Thyroid gland (tissue), 4 donors: Measurements from ENCODE around the gene HTT-AS. TPM values are rescaled to one million over a fixed set of nuclear protein-coding genes. Genes with fewer than 3 reads are reported as not detected.
"Not testable (repeated sequence)": the region's sequence is repeated elsewhere in the genome, so short reads cannot be mapped to it uniquely, and the experiment has no call there.

Source experiments
- DNase-seq, 2 donors: peaks; one replicate each; pipeline ENCODE4 v3.0.0-alpha.2; 2019
- H3K27ac ChIP-seq, 3 donors: fragments of 200-600 bp; sonication (generic); 1 replicate in 2 of 3; 2 replicates in 1 of 3; pipeline ENCODE4 v1.5.1; 2016 to 2019; ENCODE audit warnings: mild to moderate bottlenecking in 1 of 3, moderate library complexity in 1 of 3
- H3K27me3 ChIP-seq: fragments of 200-600 bp; sonication (generic); one replicate; pipeline ENCODE4 v1.5.1; 2019
- H3K36me3 ChIP-seq, 2 donors: fragments of 200-600 bp; sonication (generic); one replicate each; pipeline ENCODE4 v1.5.1; 2016 to 2019
- H3K4me1 ChIP-seq, 2 donors: fragments of 200-600 bp; sonication (generic); one replicate each; pipeline ENCODE4 v1.5.1; 2017 to 2019
- H3K4me3 ChIP-seq, 3 donors: fragments of 200-600 bp; sonication (generic); replicated peaks in 1 of 3; 1 replicate in 2 of 3; 2 replicates in 1 of 3; pipeline ENCODE4 v1.5.1; 2016; ENCODE audit warnings: mild to moderate bottlenecking in 1 of 3
- H3K9me3 ChIP-seq: fragments of 200-600 bp; sonication (generic); one replicate; pipeline ENCODE4 v1.5.1; 2017
- POLR2A ChIP-seq, 2 donors: fragments of 450-650 bp; IDR thresholded peaks; one replicate each; pipeline ENCODE4 v1.6.1; 2017; ENCODE audit warnings: antibody characterized with exemption in 2 of 2, mild to moderate bottlenecking in 2 of 2, moderate library complexity in 1 of 2
- WGBS, 2 donors: methylation state at CpG; one replicate each; pipeline ENCODE4 v1.1.5; 2017; 5-methylcytosine and 5-hydroxymethylcytosine counted together
- intact Hi-C: fragments of 100-400 bp; cut with DNase I; formaldehyde crosslinking; loops from one replicate; pipeline ENCODE4 v1.15.1; 2023
- total RNA-seq, 4 donors: library from RNA; depleted of rRNA; stranded (reverse); fragments of >200 nt; gene quantifications; one replicate each; pipeline ENCODE4 v1.2.3, GENCODE V29; 2016
- TF ChIP-seq, protein P1 (sequence below), 6 experiments: fragments of 200-600 bp in 3 of 6; fragments of 450-650 bp in 3 of 6; sonication (generic) in 3 of 6; IDR thresholded peaks; one replicate each; pipeline ENCODE4 v1.5.1; 2016 to 2019; ENCODE audit warnings: antibody characterized with exemption in 6 of 6, mild to moderate bottlenecking in 2 of 6, inconsistent platforms in 1 of 6, moderate library complexity in 1 of 6

Gene HTT-AS
- total RNA-seq, 4 donors from 2014 or later, result not detected

- intact Hi-C loops, result no loop called here
- no peak overlapping the region for H3K4me3 ChIP-seq
- H3K36me3 ChIP-seq, result peaks cover 0 to 2% of the 10 kb centered on the region in 2 donors
- DNase-seq, result no peak
- H3K27ac ChIP-seq, result peak overlapping the region; percentile 59 to 82 (median 75)
- H3K27me3 ChIP-seq, result no peaks in the 10 kb centered on the region
- H3K9me3 ChIP-seq, result no peaks in the 10 kb centered on the region
- 82 to 83% methylated on average over 5 of the region's 5 CpGs for WGBS, 2 donors
- TF ChIP-seq POLR2A (IDR thresholded peaks at IDR 0.05), result no peak
- TF ChIP-seq, protein P1, sequence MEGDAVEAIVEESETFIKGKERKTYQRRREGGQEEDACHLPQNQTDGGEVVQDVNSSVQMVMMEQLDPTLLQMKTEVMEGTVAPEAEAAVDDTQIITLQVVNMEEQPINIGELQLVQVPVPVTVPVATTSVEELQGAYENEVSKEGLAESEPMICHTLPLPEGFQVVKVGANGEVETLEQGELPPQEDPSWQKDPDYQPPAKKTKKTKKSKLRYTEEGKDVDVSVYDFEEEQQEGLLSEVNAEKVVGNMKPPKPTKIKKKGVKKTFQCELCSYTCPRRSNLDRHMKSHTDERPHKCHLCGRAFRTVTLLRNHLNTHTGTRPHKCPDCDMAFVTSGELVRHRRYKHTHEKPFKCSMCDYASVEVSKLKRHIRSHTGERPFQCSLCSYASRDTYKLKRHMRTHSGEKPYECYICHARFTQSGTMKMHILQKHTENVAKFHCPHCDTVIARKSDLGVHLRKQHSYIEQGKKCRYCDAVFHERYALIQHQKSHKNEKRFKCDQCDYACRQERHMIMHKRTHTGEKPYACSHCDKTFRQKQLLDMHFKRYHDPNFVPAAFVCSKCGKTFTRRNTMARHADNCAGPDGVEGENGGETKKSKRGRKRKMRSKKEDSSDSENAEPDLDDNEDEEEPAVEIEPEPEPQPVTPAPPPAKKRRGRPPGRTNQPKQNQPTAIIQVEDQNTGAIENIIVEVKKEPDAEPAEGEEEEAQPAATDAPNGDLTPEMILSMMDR (IDR thresholded peaks at IDR 0.05), result no peak
- H3K4me1 ChIP-seq, result peaks cover 28 to 48% of the 10 kb centered on the region in 2 donors
Observed at GRCh38 chr4:3107271-3107670, 32.9 kb upstream of the HTT-AS start.

GRCh38 chr4:3106339-3107186 lies 32.2 kb upstream of the HTT-AS start:
- Histone ChIP-seq H3K4me1 (peaks cover 21 to 41% of the 10 kb centered on the region in 2 donors), H3K36me3 (peaks cover 0 to 2% of the 10 kb centered on the region in 2 donors), H3K4me3 (no peak overlapping the region), H3K9me3 (no peaks in the 10 kb centered on the region), H3K27ac (peak overlapping the region; percentile 48 to 82 (median 75)), H3K27me3 (no peaks in the 10 kb centered on the region)
- DNase-seq, result peak; percentile 86 to 91
- WGBS, 2 donors, result 9% methylated on average over 7 of the region's 7 CpGs
- TF ChIP-seq POLR2A (IDR thresholded peaks at IDR 0.05), result no peak
- TF ChIP-seq, protein P1 (IDR thresholded peaks at IDR 0.05), result peak; percentile 87 to 99 (median 96)
- intact Hi-C loops, result no loop called here

DNA sequence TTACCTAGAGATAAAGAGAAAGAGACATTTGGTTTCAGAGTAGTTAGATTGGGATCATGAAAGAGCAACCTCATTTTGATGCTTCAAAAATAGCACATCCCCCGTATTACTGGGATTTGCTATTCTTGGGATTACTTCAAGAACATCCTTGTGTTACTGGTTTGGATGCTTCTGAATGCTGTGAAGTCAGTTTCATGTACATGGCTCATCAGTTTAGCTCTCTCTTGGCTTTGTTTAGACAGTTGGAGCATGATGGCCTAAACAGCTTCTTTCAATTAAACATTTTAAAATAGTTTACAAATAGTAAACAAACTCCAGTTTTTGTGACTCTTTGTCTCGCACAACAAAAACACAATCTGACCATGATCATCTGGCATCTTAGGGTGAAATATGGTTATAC lies 24.0 kb upstream of the HTT-AS start:
- Histone ChIP-seq H3K4me1 (no peaks in the 10 kb centered on the region), H3K27me3 (no peaks in the 10 kb centered on the region), H3K27ac (no peak overlapping the region), H3K9me3 (no peaks in the 10 kb centered on the region), H3K4me3 (no peak overlapping the region), H3K36me3 (peaks cover 0 to 2% of the 10 kb centered on the region in 2 donors)
- DNase-seq, result no peak
- TF ChIP-seq POLR2A (IDR thresholded peaks at IDR 0.05), result no peak
- TF ChIP-seq, protein P1 (IDR thresholded peaks at IDR 0.05), result no peak
- 75 to 77% methylated on average over 2 of the region's 2 CpGs for WGBS, 2 donors
- intact Hi-C loops, result no loop called here

DNA sequence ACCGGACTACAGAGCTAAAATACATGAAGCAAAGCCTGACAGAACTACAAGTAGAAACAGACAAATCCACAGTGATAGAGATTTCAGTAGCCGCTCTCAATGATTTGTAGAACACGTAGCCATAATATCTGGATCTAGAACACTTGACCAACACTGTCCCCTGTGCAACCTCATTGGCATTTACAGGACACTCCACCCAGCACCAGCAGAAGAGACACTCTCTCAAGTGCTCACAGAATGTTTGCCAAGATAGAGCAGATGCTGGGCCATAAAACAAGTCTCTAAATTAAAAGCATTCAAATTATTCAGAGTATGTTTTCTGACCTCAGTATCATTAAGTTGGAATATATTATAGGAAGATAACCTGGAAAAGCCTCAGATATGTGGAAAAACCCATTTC lies 21.9 kb upstream of the HTT-AS start:
- WGBS, 2 donors, result 97 to 100% methylated on average over 3 of the region's 3 CpGs
- no peaks in the 10 kb centered on the region for H3K27me3 ChIP-seq
- H3K36me3 ChIP-seq, result peaks cover 0 to 2% of the 10 kb centered on the region in 2 donors
- H3K4me1 ChIP-seq, result no peaks in the 10 kb centered on the region
- TF ChIP-seq POLR2A (IDR thresholded peaks at IDR 0.05), result no peak
- TF ChIP-seq, protein P1 (IDR thresholded peaks at IDR 0.05), result no peak
- H3K27ac ChIP-seq, result no peak overlapping the region
- H3K9me3 ChIP-seq, result no peaks in the 10 kb centered on the region
- no peak for DNase-seq
- intact Hi-C loops, result no loop called here
- no peak overlapping the region for H3K4me3 ChIP-seq

DNA sequence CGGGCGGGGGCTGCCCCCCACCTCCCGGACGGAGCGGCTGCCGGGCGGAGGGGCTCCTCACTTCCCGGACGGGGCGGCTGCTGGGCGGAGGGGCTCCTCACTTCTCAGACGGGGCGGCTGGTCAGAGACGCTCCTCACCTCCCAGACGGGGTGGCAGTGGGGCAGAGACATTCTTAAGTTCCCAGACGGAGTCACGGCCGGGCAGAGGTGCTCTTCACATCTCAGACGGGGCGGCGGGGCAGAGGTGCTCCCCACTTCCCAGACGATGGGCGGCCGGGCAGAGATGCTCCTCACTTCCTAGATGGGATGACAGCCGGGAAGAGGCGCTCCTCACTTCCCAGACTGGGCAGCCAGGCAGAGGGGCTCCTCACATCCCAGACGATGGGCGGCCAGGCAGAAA lies 20.4 kb upstream of the HTT-AS start:
- 100% methylated on average over 11 of the region's 28 CpGs; no CpG with 5 or more reads in 1 of the 2 donors for WGBS, 2 donors
- H3K4me3 ChIP-seq, DNase-seq, H3K27me3 ChIP-seq, H3K36me3 ChIP-seq, intact Hi-C loops, H3K9me3 ChIP-seq, H3K4me1 ChIP-seq, H3K27ac ChIP-seq: not testable (repeated sequence)
